GM13977 (cell line): ENCODE data around the gene KIAA0825.

Source experiments
- DNase-seq: peaks from one replicate; pipeline ENCODE4 v3.0.0; 2012; ENCODE audit warnings: low spot score
- in situ Hi-C: fragments of 300-500 bp; cut with MboI; formaldehyde crosslinking; loops from one replicate; pipeline ENCODE4 v1.12.0; 2022; ENCODE audit warnings: low sequenced_read_pairs, low pct_unique_long_range_greater_than_20kb, mixed read lengths, inconsistent platforms; ENCODE audit not compliant: unreplicated experiment
- TF ChIP-seq, protein P1 (sequence below): IDR thresholded peaks from 2 replicates; pipeline ENCODE4 v1.5.1; 2012; ENCODE audit warnings: mild to moderate bottlenecking, control low read depth; ENCODE audit not compliant: insufficient read depth; ENCODE audit errors: extremely low read depth, missing control alignments

The KIAA0825 gene

GRCh38 chr5:94457788-94458187 is 160.6 kb downstream of the KIAA0825 start:
- TF ChIP-seq, protein P1, sequence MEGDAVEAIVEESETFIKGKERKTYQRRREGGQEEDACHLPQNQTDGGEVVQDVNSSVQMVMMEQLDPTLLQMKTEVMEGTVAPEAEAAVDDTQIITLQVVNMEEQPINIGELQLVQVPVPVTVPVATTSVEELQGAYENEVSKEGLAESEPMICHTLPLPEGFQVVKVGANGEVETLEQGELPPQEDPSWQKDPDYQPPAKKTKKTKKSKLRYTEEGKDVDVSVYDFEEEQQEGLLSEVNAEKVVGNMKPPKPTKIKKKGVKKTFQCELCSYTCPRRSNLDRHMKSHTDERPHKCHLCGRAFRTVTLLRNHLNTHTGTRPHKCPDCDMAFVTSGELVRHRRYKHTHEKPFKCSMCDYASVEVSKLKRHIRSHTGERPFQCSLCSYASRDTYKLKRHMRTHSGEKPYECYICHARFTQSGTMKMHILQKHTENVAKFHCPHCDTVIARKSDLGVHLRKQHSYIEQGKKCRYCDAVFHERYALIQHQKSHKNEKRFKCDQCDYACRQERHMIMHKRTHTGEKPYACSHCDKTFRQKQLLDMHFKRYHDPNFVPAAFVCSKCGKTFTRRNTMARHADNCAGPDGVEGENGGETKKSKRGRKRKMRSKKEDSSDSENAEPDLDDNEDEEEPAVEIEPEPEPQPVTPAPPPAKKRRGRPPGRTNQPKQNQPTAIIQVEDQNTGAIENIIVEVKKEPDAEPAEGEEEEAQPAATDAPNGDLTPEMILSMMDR, result no peak
- in situ Hi-C loops, result no loop called here
- DNase-seq, result no peak

DNA sequence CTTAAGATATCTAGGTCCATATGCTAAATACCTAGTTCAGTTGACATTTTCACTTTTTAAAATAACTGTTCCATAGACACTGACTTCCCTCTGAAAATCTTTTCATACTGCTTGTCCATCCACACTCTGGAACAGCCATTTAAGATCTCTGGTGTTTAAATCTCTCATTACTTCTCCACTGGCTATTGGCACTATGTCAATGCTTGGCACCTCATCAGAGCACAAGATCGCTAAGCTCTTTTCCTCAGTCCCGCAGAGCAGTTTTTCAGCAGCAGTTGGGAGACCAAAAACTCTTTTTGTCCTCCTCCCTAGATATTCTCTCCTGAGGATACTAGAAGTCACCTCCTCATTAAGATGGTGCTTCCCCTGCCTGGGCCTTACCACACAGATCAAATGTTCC is 172.7 kb downstream of the KIAA0825 start:
- no peak for DNase-seq
- in situ Hi-C loops, result no loop called here
- TF ChIP-seq, protein P1, result no peak

DNA sequence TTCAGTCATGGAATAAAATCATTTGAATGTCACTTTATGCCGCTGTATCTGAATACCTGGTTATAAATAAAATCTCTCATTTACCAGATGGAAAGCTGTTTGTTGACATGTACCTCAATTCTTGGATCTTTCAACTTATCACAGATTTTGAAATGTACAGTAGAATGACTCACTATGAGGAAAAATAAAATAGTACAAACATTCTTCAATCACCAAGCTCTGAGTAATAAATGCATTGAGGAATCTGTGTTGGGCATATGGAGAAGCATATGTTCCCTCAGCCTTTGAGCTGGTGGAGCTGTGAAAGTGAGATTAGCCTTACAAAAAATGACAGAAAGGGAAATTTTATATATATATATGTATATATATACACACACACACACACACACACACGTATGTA is 175.4 kb downstream of the KIAA0825 start:
- DNase-seq, result no peak
- TF ChIP-seq, protein P1, result no peak
- in situ Hi-C loops, result no loop called here

GRCh38 chr5:94442076-94442475 is 176.3 kb downstream of the KIAA0825 start:
- no peak for DNase-seq
- TF ChIP-seq, protein P1, result no peak
- in situ Hi-C loops, result no loop called here

DNA sequence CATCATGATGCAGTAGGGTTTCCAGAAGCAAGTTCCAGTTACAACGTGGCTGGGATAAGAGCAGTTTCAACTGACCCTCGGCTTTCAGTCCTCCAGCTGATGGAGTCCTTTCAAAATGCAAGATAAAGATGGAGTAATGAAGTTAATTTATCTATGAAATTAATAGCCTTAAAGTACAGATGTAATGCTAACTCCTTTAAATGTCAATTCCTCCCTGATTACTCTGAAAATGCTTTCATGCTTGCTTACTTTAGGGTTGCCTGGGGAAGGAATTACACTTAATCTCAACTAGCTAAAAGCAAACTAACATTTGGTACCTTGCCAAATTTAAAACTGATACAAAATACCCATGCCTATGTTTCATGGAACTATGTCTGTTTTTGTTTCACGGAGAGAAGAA is 178.4 kb downstream of the KIAA0825 start:
- in situ Hi-C loops, result no loop called here
- TF ChIP-seq, protein P1, result no peak
- DNase-seq, result no peak

- in situ Hi-C loops, result no loop called here
- DNase-seq, result no peak
- TF ChIP-seq, protein P1, result no peak
Measured at GRCh38 chr5:94433397-94434163, 184.8 kb downstream of the KIAA0825 start.
